HG03039 (cell line): Measurements from ENCODE around the gene ITGA1.

Source experiments
- ATAC-seq: cut with Tn5 transposase; IDR thresholded peaks from one replicate; pipeline ENCODE4 v1.9.1; 2021; ENCODE audit warnings: mild to moderate bottlenecking, moderate library complexity; ENCODE audit not compliant: unreplicated experiment

The ITGA1 gene

DNA sequence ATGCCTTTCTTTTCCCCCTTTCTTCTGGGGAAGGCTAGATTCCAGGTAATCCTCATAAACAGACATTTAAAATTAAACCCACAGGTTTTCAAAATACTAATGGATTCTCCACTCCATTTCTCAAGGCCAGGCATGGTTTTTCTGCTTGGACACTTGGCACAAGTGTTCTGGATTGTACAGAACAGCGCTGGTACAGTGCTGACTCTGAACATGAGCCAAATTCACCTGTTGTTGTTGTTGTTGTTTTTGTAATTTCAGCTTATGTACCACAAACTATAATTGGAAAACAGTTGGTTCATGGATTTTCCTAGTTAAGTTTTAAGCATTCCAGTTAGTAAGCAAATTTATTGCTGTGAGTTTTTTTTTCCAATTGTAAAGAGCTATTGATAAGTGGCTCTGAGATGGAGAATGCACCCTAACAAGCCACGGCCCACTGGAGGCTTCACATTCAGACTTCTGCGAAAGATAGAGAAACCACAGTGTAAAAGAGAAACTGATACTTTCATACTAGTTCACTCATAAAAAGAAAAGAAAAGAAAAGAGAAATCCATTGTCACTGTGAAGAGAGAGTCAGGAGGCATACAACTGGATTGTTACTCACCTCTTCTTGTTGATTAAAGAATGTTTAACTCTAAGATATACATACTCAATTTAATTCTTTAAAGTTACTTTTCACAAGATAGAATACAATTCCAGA is 16.2 kb upstream of the ITGA1 start:
- peak; percentile 94 for ATAC-seq

DNA sequence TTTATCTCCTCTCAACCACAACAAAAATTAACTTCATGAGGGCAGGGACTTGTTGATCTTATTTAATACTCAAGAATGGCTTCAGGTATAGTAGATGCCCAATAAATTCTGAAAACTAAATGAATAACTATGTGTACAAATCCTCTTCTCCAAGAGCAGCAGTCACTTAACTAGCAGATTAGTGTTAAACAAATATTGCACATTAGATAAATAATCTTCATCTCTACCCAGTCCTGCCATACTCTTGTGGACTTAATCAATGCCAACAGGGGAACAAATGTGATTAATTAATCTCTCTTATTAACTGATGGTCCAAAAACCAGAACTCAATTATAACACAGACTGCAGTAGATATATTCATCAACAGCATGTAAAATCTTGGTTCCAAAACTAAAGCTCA is 15.0 kb upstream of the ITGA1 start:
- no peak for ATAC-seq

DNA sequence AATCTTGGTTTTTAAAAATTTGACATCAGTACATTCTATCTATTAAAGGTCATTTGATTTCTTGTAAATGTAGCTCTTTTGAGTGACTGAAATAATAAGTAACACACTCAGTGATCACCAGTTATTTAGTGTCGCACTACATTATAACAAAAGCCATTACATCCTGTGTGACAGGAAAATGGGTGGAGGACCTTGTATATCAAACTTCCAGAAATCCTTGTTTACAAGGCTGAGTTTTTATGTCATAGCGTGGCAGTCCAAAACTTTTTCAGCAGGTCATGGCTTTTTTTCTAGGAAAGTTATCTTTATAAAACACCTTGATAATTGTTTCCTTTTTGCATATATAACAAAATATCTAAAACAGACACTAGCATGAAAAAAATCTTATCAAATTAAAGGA is 14.4 kb upstream of the ITGA1 start:
- ATAC-seq, result no peak

DNA sequence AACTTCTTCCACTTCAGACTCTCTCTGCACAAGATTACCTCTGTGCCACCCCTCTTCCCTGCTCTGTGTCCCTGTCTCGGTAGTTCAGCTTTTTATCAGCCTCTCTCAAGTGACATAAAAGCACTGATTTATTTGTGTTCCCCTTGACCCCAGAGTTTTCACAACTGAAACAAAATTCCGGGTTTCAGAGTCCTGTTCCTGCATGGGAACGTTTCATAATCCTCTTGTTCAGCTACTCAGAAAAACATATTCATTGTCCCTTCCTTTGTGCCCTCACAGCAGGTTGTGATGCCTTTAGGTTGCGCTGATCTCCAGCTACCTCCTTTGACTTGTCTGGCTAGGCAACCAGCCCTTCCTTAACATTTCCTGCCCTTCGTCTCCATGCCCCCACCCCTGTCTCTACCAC is 13.7 kb upstream of the ITGA1 start:
- no peak for ATAC-seq

DNA sequence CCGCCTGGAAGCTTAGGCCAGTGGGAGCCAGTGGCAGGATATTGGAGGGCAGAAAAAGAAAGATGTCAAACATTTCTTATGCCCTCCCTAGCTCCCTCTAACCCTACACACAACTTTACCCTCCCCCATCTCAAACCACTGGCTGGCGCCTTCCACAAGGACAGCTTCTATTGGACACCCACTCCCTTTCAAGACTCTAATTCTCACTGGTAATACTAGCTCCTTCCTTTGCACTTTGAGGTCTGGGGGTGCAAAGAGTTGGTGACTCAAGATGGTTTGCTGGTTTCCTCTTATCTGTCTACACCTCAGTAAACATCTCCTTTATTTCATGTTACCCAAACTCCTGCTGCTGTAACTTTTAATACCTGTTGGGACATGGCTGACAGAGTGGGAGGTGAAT is 11.6 kb upstream of the ITGA1 start:
- no peak for ATAC-seq

DNA sequence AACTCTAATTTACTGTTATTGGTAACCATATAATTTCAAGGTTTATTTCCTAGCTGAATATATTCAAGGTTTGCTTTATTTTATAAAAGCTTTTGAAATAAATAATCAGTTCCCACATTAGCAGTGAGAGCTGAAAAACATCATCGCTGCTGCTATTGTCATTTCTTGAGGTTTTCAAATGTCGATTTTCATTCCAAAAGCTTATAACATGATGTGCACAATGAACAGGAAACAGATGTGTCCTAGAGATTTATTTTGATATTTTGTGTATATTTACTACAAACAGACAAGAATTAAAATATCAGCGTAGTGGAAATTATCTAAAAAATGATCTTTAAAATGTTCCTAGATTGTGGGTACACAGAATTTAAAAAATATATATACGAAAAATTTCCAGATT is 10.5 kb upstream of the ITGA1 start:
- ATAC-seq, result no peak

DNA sequence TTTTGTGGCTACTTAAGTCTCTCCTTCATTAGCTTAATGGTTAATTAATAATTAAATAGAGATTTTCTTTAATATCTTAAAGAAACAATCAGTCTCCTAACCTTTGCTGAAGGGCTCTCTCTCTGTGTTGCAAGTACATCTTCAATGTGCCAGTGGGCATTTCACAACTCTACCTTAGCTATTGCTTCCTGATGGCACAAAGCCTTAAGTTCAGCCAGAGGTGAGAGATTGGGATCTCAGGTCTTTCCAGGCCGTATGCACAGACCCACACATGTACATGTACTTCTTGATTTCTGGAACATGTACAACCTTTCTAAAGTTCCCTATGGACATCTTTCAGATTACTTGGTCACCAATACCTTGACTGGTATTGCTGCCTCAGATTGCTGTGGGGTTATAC is 8.9 kb upstream of the ITGA1 start:
- ATAC-seq, result no peak

DNA sequence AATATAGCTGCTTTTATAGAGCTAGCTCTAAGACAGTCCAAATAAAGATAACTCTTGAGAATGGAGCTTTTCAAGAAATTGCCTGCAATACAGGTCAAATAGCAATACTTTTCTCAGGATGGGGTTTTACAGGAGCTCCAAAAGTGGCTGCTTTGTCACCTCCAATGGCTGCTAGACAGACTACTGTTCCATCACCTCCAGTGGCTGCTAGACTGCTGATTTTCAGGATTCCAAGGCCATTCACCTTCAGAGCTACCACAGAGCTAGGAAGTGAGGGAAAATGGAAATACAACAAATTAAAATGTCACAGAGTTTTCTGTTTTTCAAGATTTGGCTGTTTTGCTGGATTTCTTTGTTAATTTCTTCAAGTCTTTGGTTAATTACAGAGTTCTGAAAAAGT is 8.5 kb upstream of the ITGA1 start:
- no peak for ATAC-seq

DNA sequence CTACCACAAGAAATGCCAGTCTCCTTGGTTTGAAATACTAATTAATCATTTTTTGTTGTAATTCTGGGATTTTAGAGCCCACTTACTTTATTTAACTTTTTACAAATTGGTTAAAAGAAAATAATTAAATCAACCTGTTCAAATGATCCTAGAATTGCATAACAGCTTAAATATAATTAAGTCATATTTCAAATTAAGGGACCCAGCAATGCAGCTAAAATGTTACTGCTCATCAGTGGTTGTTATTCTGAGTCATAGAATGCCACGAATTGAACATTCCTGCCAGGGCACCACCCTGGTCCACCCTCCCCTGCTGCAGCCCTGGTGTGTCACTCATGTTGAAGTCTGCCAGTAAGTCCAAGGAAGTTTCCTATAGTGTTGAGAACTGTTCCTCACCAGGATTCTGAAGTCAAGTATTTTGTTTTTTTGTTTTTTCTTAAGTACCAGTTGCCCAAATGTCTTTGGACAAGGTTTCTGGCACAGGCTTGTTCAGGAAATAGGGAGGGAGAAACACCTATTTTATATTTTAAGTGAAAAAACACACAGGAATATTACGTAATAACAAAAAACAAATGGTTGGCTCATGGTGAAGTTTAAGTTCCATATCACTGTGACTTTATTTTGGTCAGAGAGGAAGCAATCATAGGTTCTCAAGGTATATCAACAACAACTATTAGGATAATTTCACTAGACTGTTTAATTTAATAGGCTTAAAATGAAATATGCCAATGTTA is 4.3 kb upstream of the ITGA1 start:
- no peak for ATAC-seq

DNA sequence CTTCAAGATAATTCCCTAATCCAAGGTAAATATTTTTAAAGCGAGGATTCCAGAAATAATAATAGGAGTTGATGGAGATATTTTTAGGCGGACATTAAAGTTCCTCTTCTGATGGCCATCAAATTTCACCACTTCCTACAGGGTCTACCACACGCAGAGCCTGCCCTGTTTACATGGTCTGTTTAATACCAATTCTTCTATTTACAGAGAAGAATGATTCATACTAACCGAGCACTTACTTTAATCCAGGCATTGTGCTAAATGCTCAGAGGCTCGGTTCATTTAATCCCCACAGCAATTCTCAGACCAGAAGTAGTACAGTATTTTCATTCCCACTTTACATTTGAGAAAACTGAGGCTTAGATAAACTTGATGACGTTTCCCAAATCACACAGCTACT is 3.0 kb upstream of the ITGA1 start:
- no peak for ATAC-seq

DNA sequence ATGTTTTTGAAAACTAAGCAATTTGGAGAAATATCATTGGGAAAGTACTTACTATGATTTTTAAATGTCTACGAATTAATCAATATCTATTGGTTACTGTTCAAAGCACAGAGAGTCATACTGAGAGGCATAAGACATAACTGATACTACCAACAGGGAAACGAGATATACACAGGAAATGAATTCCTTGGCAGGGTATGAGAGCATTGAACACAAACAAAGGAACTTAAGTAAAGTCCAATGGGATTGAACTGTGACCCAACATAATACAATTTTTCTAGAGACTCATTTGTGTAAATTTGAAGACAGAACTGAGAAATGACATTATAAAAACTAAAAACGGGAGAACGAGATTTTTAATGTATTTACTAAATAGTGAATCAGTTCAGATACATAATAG is 1.3 kb upstream of the ITGA1 start:
- ATAC-seq, result no peak

DNA sequence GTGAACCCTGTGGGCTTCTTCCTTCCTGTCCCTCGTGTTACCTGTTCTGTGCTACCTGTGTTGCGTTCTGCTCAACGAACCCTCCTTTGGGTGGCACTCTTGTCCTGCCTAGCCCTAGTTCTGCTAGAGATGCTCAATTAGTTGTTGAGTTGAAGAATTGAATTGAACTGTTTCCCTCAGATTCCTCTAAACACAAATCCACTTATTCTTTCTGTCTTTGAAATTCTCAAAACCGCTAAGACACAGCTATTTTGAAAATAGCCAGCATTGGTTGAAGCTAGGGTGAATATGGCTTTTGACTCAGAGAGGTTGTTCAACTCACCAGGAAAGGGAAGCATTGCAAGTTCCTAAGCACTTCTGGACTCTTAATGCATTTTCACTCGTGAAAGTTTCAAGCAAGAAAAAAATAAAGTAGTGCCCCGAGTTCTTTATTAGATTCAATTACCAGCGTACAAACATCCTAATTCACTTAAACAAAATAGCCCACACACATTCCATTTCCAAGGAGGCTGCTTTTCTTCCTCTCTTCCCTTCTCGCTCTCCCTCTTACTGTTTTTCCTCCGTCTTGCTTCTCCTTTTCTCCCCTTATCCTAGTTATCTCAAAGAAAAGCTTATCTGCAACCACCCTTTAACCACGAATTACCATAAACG is 642 bp upstream of the ITGA1 start:
- ATAC-seq, result no peak

DNA sequence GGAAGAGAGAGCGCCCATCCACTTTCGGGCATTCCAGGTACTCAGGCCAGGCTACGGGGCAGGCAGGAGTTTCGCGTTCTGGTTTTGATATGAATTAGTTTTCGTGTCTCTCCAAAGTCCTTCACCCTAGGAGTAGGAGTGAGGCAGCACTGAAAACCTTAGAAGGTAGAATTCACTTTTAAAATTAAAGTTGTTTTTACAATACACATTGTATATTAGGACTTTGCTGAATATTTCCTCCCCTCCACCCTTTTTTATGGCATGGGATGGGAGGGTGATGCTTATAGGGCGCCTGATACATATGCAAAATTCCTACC is 747 bp downstream of the ITGA1 start:
- ATAC-seq, result no peak

DNA sequence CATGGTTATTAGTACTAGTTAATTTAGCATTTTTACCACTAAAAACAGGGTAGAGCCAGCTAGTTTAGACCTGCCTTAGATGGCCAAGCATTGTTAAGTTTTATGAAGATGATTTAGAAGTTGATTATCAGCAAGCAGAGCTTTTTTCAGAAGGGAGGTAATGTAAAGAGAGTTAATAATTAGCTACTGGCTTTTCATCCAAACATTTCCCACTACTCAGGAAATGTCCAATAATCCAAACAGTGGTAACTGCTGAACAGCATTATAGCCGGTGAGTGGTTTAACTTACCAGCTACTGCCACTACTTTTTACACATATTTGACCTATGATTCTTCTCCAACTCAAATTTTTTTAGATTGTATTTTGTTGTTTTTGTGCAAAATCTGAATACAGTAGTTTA is 1.7 kb downstream of the ITGA1 start:
- no peak for ATAC-seq

DNA sequence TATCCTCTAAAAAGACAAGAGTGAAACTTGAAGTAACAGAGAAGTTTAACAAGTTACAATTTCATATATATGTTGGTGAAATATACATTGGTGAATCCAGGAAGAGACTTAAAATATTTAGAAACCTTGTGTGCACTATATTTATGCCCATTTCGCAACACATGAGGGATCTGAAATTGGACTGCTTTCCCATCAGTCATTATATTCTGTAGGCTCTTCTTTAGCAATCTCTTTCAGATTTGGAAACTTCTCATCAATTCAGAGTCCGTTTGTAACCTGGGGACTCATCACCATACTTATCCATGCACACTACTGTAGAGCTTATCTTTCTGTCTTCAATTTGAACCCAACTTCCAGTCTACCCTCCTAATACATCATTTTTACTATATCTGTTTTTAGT is 2.1 kb downstream of the ITGA1 start:
- no peak for ATAC-seq

DNA sequence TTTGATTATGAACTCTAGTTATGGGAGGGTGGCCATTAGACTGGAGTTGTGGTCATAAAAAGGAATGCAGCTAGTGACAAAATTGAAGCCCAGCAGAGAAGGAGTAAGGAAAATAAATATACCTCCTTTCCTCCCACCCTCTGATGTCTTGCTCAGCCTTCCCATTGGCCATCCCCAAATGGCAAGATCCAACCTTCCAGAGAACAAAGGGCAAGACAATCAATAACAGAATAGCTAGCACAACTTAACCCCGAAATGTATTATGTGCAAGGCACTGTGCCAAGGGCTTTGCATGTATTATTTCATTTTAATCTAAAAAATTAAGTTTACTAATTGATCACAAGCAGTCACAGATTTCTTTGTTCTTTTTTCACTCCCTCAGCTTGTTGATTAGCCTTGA is 3.6 kb downstream of the ITGA1 start:
- ATAC-seq, result no peak

DNA sequence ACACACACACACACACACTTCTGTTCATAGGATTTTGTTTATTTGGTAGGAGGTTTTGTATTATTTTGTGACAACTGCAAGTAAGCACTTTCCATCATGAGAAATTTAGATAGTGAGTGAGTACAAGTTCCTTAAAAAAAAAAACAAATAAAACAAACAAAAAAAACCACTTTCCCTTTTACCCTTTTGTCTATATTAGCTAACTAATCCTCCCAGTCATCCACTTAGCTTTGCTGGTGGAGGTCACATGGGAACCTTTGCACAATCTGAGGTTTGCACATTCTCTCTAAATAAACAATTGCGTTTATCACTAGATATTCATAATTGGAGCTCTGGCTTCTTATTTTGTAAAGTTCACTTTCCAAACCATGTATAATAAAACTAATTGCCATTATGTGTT is 6.8 kb downstream of the ITGA1 start:
- ATAC-seq, result no peak

DNA sequence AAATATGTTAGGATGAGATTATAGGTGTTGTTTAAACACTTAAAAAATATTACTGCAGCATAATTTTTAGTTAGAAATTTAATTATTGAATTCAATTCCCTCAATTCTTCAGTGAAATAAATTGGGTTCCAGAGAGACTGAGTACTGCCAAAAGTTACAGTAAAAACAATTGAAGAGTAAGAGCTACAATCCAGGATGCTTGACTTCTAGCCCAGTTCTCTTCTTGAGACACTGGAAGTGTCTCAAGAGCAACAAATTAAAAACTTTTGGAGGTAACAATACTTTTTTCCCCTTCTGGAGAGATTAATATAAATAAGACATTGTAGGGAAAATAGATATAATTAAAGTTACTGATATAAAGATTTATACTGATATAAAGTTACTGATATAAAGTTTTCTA is 8.3 kb downstream of the ITGA1 start:
- no peak for ATAC-seq

DNA sequence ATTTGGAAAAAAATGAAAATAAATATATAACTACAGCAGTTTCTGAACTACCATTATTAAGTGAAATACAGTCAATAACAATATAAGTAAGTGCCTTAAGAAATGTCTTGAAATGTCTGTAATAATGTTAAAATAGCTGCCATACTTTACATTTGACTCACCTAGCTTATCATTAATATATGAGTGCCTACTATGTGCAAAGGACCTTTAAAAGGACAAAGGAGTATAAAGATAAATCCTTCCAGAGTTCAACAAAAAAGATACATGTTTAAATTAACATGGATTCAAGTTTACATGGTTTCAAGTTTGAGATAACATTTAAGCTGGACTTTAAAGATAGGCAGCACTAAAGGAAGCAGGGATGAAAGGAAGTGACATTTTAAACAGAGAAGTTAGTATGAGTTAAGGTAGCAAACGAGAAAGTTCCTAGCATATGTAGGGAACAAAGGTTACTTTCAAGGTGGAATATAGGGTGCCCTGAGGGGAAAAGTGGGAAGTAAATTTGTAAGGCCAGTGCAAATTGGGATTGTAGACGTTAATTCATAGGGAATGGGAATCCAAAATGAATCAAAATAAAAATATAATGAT is 8.9 kb downstream of the ITGA1 start:
- no peak for ATAC-seq

DNA sequence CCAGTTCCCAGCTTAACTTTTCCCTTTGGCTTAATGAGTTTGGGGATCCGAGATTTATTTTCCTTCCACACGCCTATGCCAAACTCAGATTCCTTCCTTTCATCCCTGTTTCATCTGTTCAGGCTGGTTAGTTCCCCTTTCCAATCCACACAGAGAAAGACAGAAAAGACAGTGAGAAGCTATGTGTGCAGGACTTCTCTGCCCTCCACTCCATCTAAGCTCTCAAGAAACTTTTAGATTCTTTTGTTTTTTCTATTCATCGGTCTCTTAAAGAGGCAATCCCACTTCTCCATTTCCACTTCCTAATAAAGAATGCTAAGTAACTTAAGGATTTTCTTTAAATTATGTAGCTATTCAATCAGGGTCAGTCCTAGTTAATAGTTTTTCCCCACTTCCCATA is 11.2 kb downstream of the ITGA1 start:
- no peak for ATAC-seq

DNA sequence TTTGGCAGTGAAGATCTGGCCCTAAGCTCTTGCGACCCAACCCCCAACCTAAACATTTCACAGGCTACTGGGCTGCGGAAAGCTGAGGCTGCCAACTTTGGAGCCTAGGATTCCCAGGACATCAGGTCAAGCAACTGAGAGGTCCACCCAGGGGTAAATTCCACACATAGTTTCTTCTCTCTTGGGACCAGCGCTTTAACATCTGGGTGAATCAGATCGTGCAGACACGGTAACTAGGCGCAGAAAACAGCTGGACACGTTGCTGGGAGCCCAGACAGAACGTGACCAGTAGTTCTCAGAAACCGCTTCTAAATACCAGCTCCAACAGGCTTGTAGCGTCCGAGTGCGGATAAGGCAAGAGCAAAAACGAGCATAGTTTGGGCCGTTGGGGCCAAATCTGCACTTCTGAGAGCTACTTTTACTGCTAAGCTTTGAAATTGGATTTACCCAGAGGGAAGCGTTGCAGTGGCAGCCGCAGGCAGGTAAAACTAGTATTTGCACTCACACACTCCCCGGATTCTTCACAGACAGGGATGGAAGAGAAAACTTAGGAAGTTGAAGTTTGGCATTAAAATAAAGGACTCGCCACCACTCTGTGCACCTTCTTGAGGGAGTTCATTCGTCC is 11.8 kb downstream of the ITGA1 start:
- peak; percentile 22 for ATAC-seq

DNA sequence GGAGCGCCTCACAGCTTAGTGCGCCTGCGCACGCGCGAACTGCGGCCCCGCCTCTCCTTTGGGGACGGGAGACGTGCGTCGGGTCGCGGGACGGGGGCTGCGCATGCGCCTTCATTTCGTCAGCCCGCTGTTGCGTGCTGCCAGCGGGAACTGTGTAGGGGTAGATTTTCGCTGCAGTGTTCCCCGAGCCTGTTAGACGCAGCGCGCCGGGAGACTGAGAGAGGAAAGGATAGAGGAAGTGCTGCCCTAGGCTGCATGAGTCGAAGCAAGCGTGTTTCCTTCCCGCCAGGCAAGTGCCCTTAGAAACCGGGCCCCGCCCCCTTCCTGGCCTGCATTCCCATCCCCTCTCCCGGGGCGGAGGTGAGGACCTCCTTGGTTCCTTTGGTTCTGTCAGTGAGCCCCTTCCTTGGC is 12.3 kb downstream of the ITGA1 start:
- ATAC-seq, result peak; percentile 86
